HCT116 (cell line): Measurements from ENCODE around the gene PLCB1. TPM values are rescaled to one million over a fixed set of nuclear protein-coding genes. Genes with fewer than 3 reads are reported as not detected.

Experiments
- ATAC-seq: fragments of 200-7000 bp; cut with Tn5 transposase; 2 replicates; pipeline ENCODE4 v1.9.1; 2020; ENCODE audit warnings: mild to moderate bottlenecking, moderate library complexity
- BruUV-seq: library from RNA; stranded (reverse); fragments of 400-500 nt; replicated peaks from 2 replicates; lab custom pipeline; 2021; lab: Mats Ljungman, UMichigan
- CTCF ChIA-PET: fragments of 300-600 bp; sonication (Branson Sonifier 250); formaldehyde crosslinking; loops from one replicate; lab custom pipeline; 2021; ENCODE audit warnings: antibody characterized with exemption; lab: Charles Lee
- POLR2A ChIA-PET: fragments of 300-600, 350-600 bp; sonication (Branson Sonifier 250); formaldehyde crosslinking; loops from one replicate; lab custom pipeline; 2021; ENCODE audit warnings: antibody characterized with exemption; lab: Charles Lee
- RAD21 ChIA-PET, 2 experiments: fragments of 300-600 bp; sonication (Branson Sonifier 250); formaldehyde crosslinking; loops; one replicate each; lab custom pipeline; 2023; ENCODE audit warnings: low total read pairs in 2 of 2; ENCODE audit not compliant: uncharacterized antibody in 2 of 2, unreplicated experiment in 2 of 2, low non-redundant PET in 1 of 2; lab: Charles Lee
- DNase-seq: peaks from one replicate; pipeline ENCODE4 v3.0.0-alpha.2; 2010; ENCODE audit warnings: low read depth, low spot score
- H2AFZ ChIP-seq: fragments of 200-600 bp; shearing (Covaris generic), sonication (generic); 2 replicates; pipeline ENCODE4 v1.6.1; 2017; ENCODE audit warnings: low read depth, mixed run types, mixed read lengths, antibody characterized with exemption, low read length; ENCODE audit not compliant: poor library complexity, severe bottlenecking
- H3K27ac ChIP-seq: 2 replicates; pipeline ENCODE4 v1.5.1; 2012; ENCODE audit warnings: low read depth, low read length
- H3K27me3 ChIP-seq: fragments of 200-600 bp; sonication (generic); 2 replicates; pipeline ENCODE4 v1.6.1; 2016; ENCODE audit warnings: mixed run types, low read length, mixed read lengths; ENCODE audit not compliant: insufficient read depth
- H3K36me3 ChIP-seq, 2 experiments: fragments of 200-500 bp in 1 of 2; fragments of 200-600 bp in 1 of 2; sonication (Bioruptor generic) in 1 of 2; sonication (generic) in 1 of 2; 2 replicates each; pipeline versions ENCODE4 v1.5.1 to v1.6.1; 2014 to 2016; ENCODE audit warnings: low read length in 2 of 2, inconsistent platforms in 1 of 2, mixed read lengths in 1 of 2, mixed run types in 1 of 2; ENCODE audit not compliant: insufficient read depth in 2 of 2, control insufficient read depth in 1 of 2
- H3K4me1 ChIP-seq, 2 experiments: fragments of 200-600 bp in 1 of 2; sonication (generic) in 1 of 2; 2 replicates each; pipeline versions ENCODE4 v1.5.1 to v1.6.1; 2012 to 2017; ENCODE audit warnings: low read length in 2 of 2, inconsistent platforms in 1 of 2, mild to moderate bottlenecking in 1 of 2, mixed read lengths in 1 of 2, mixed run types in 1 of 2, moderate library complexity in 1 of 2; ENCODE audit not compliant: insufficient read depth in 2 of 2, control insufficient read depth in 1 of 2
- H3K4me2 ChIP-seq: fragments of 200-600 bp; sonication (generic); 2 replicates; pipeline ENCODE4 v1.6.1; 2017; ENCODE audit warnings: mixed run types, low read length, mixed read lengths
- H3K4me3 ChIP-seq, 2 experiments: fragments of 200-600 bp in 1 of 2; sonication (generic) in 1 of 2; replicated peaks in 1 of 2; 2 replicates each; pipeline ENCODE4 v1.5.1; 2011 to 2016; ENCODE audit warnings: low read length in 2 of 2, control low read depth in 1 of 2, low read depth in 1 of 2, mild to moderate bottlenecking in 1 of 2, mixed read lengths in 1 of 2, mixed run types in 1 of 2
- H3K79me2 ChIP-seq: fragments of 200-600 bp; sonication (generic); 2 replicates; pipeline ENCODE4 v1.6.1; 2017; ENCODE audit warnings: mild to moderate bottlenecking, mixed run types, low read length, moderate library complexity, mixed read lengths; ENCODE audit not compliant: insufficient read depth
- H3K9ac ChIP-seq: fragments of 200-600 bp; sonication (generic); 2 replicates; pipeline ENCODE4 v1.6.1; 2016; ENCODE audit warnings: low read length, mixed read lengths
- H3K9me2 ChIP-seq: fragments of 200-600 bp; sonication (generic), shearing (Covaris generic); 2 replicates; pipeline ENCODE4 v1.6.1; 2017; ENCODE audit warnings: mixed run types, mild to moderate bottlenecking, moderate library complexity; ENCODE audit not compliant: insufficient read depth
- H3K9me3 ChIP-seq, 2 experiments: fragments of 200-500 bp in 1 of 2; fragments of 200-600 bp in 1 of 2; sonication (Bioruptor generic) in 1 of 2; sonication (generic) in 1 of 2; 2 replicates each; pipeline ENCODE4 v1.6.1; 2014 to 2017; ENCODE audit warnings: low read length in 2 of 2, mixed read lengths in 2 of 2, inconsistent platforms in 1 of 2, low read depth in 1 of 2, mild to moderate bottlenecking in 1 of 2, mixed run types in 1 of 2, moderate library complexity in 1 of 2; ENCODE audit not compliant: control insufficient read depth in 1 of 2, insufficient read depth in 1 of 2
- H4K20me1 ChIP-seq: fragments of 200-600 bp; sonication (generic), shearing (Covaris generic); 2 replicates; pipeline ENCODE4 v1.6.1; 2017; ENCODE audit warnings: mixed run types, mild to moderate bottlenecking, moderate library complexity; ENCODE audit not compliant: insufficient read depth
- EGR1 ChIP-seq: IDR thresholded peaks from 2 replicates; pipeline ENCODE4 v1.6.1; 2012; ENCODE audit warnings: low read depth
- ELF1 ChIP-seq: IDR thresholded peaks from 2 replicates; pipeline ENCODE4 v1.6.1; 2012; ENCODE audit warnings: low read depth, borderline replicate concordance
- EZH2 ChIP-seq: fragments of 200-600 bp; sonication (generic); IDR thresholded peaks from 2 replicates; pipeline ENCODE4 v1.6.1; 2017; ENCODE audit warnings: antibody characterized with exemption, mixed run types
- FOSL1 ChIP-seq: IDR thresholded peaks from 2 replicates; pipeline ENCODE4 v1.6.1; 2012; ENCODE audit warnings: low read depth
- MAX ChIP-seq: IDR thresholded peaks from 2 replicates; pipeline ENCODE4 v1.6.1; 2012
- POLR2A ChIP-seq: IDR thresholded peaks from 2 replicates; pipeline ENCODE4 v1.7.0; 2011; ENCODE audit warnings: borderline replicate concordance; ENCODE audit not compliant: insufficient read depth, insufficient read length; ENCODE audit errors: extremely low read depth
- POLR2AphosphoS5 ChIP-seq: IDR thresholded peaks from 2 replicates; pipeline ENCODE4 v1.6.1; 2011; ENCODE audit warnings: mild to moderate bottlenecking, low read depth, low read length, moderate library complexity
- RAD21 ChIP-seq: IDR thresholded peaks from 2 replicates; pipeline ENCODE4 v1.6.1; 2012; ENCODE audit warnings: low read depth, mild to moderate bottlenecking
- SP1 ChIP-seq: IDR thresholded peaks from 2 replicates; pipeline ENCODE4 v1.6.1; 2012; ENCODE audit warnings: low read depth
- SRF ChIP-seq: IDR thresholded peaks from 2 replicates; pipeline ENCODE4 v1.6.1; 2012; ENCODE audit warnings: low read depth
- YY1 ChIP-seq: IDR thresholded peaks from 2 replicates; pipeline ENCODE4 v1.6.1; 2011; ENCODE audit warnings: low read length, low read depth, moderate library complexity, mild to moderate bottlenecking; ENCODE audit not compliant: insufficient replicate concordance; ENCODE audit errors: extremely low read depth
- ZBTB33 ChIP-seq: IDR thresholded peaks from 2 replicates; pipeline ENCODE4 v1.6.1; 2011; ENCODE audit warnings: mild to moderate bottlenecking, low read length, moderate library complexity; ENCODE audit not compliant: insufficient replicate concordance; ENCODE audit errors: extremely low read depth
- ZFX ChIP-seq: fragments of 450-650 bp; IDR thresholded peaks from 2 replicates; pipeline ENCODE4 v1.6.1; 2017
- intact Hi-C: fragments of 100-400 bp; cut with micrococcal nuclease; formaldehyde crosslinking; loops from 2 replicates; pipeline ENCODE4 v1.10.0; 2022
- total RNA-seq: library from RNA; stranded (reverse); gene quantifications from one replicate; pipeline ENCODE4 v1.2.1, GENCODE V29; 2021; ENCODE audit not compliant: unreplicated experiment
- TF ChIP-seq, protein P1 (sequence below), 3 experiments: fragments of 200-600 bp in 1 of 3; sonication (generic) in 1 of 3; IDR thresholded peaks in 2 of 3; conservative IDR thresholded peaks in 1 of 3; 2 replicates each; pipeline ENCODE4 v1.5.1; 2012 to 2017; ENCODE audit warnings: low read depth in 2 of 3, low read length in 2 of 3, antibody characterized with exemption in 1 of 3, borderline replicate concordance in 1 of 3, control low read depth in 1 of 3, mild to moderate bottlenecking in 1 of 3, mixed read lengths in 1 of 3, mixed run types in 1 of 3, moderate library complexity in 1 of 3; ENCODE audit not compliant: insufficient read depth in 1 of 3

Gene PLCB1
- total RNA-seq, 1 experiment from 2014 or later, result 15.8 TPM

DNA sequence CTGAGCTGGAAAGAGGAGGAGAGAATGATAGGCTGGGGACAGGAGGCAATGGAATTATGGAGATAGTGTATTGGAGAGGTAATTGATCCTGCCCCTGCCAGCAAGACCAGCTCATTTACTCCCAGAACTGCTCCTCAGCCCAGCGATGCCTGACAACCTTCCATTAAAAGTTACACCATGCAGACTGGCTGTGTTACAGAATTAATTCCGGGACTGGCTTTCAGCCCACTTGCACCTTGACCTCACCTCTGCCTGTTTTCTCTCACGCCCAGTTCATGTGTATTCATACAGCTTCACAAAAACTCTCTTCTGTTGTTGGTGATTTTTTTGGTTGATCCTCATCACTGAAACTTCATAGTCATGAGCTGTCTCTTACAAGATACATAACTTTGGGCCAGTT, 207.3 kb downstream of the PLCB1 start:
- H3K79me2 ChIP-seq, result no peaks in the 10 kb centered on the region
- CTCF ChIA-PET, result no interaction called here
- H3K4me2 ChIP-seq, result no peak overlapping the region
- H3K4me1 ChIP-seq, result no peaks in the 10 kb centered on the region
- no peaks in the 10 kb centered on the region for H3K27me3 ChIP-seq
- H3K9me2 ChIP-seq, result no peaks in the 10 kb centered on the region
- no peak for TF ChIP-seq FOSL1
- TF ChIP-seq YY1, result no peak
- no peak for TF ChIP-seq EGR1
- no peak for TF ChIP-seq MAX
- no peak for TF ChIP-seq POLR2AphosphoS5
- no peak for TF ChIP-seq SP1
- TF ChIP-seq RAD21, result no peak
- no peak for TF ChIP-seq ELF1
- no peak for TF ChIP-seq ZBTB33
- TF ChIP-seq POLR2A, result no peak
- no peak for TF ChIP-seq SRF
- TF ChIP-seq EZH2, result no peak
- TF ChIP-seq, protein P1, sequence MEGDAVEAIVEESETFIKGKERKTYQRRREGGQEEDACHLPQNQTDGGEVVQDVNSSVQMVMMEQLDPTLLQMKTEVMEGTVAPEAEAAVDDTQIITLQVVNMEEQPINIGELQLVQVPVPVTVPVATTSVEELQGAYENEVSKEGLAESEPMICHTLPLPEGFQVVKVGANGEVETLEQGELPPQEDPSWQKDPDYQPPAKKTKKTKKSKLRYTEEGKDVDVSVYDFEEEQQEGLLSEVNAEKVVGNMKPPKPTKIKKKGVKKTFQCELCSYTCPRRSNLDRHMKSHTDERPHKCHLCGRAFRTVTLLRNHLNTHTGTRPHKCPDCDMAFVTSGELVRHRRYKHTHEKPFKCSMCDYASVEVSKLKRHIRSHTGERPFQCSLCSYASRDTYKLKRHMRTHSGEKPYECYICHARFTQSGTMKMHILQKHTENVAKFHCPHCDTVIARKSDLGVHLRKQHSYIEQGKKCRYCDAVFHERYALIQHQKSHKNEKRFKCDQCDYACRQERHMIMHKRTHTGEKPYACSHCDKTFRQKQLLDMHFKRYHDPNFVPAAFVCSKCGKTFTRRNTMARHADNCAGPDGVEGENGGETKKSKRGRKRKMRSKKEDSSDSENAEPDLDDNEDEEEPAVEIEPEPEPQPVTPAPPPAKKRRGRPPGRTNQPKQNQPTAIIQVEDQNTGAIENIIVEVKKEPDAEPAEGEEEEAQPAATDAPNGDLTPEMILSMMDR (IDR thresholded peaks at IDR 0.05 in 2 of 3, conservative IDR thresholded peaks at IDR 0.05 in 1 of 3; ENCODE audit: borderline replicate concordance in 1 of 3, insufficient read depth in 1 of 3, low read depth in 2 of 3, low read length in 2 of 3), result no peak
- TF ChIP-seq ZFX, result no peak
- no peak overlapping the region for H2AFZ ChIP-seq
- ATAC-seq, result no peak
- no TSS peak for BruUV-seq
- intact Hi-C loops, result no loop called here
- no peak overlapping the region for H3K4me3 ChIP-seq
- no peaks in the 10 kb centered on the region for H4K20me1 ChIP-seq
- no peak overlapping the region for H3K9ac ChIP-seq
- RAD21 ChIA-PET, result no interaction called here
- H3K9me3 ChIP-seq, result no peaks in the 10 kb centered on the region
- H3K36me3 ChIP-seq, result no peaks in the 10 kb centered on the region
- POLR2A ChIA-PET, result no interaction called here
- H3K27ac ChIP-seq, result no peak overlapping the region
- DNase-seq, result no peak
